Kidney capillary endothelial cell (primary cell): ENCODE data around the gene LCTL.
"Not testable (repeated sequence)": the region's sequence is repeated elsewhere in the genome, so short reads cannot be mapped to it uniquely, and the experiment has no call there.

Source experiments
- DNase-seq: peaks from one replicate; pipeline ENCODE4 v3.0.0-alpha.2; 2018; ENCODE audit warnings: low spot score

Gene LCTL

GRCh38 chr15:66503041-66503648 is 62.7 kb downstream of the LCTL start:
- DNase-seq = not testable (repeated sequence)

GRCh38 chr15:66502491-66502890 is 63.3 kb downstream of the LCTL start:
- DNase-seq = no peak

- DNase-seq = not testable (repeated sequence)
Observed at GRCh38 chr15:66500346-66500745, 65.5 kb downstream of the LCTL start.

GRCh38 chr15:66498501-66499386 is 67.1 kb downstream of the LCTL start:
- DNase-seq = no peak
